SU-DHL-6 (cell line): ENCODE measurements around the gene PARN.

ENCODE experiments used
- H2AFZ ChIP-seq: fragments of 200-600 bp; sonication (generic); 2 replicates; pipeline ENCODE4 v1.6.1; 2014; ENCODE audit warnings: low read depth, mild to moderate bottlenecking, moderate library complexity, mixed read lengths, antibody characterized with exemption, low read length; ENCODE audit not compliant: severe bottlenecking
- H3F3A ChIP-seq: fragments of 200-600 bp; shearing (Covaris generic); 2 replicates; pipeline ENCODE4 v1.6.0; 2016; ENCODE audit warnings: antibody characterized with exemption, mild to moderate bottlenecking; ENCODE audit not compliant: insufficient read depth
- H3K27ac ChIP-seq: fragments of 200-600 bp; sonication (generic); 2 replicates; pipeline ENCODE4 v1.5.1; 2016; ENCODE audit warnings: low read depth, mild to moderate bottlenecking, low read length, moderate library complexity, mixed read lengths
- H3K27me3 ChIP-seq: fragments of 200-600 bp; sonication (generic), shearing (Covaris generic); 2 replicates; pipeline ENCODE4 v1.6.0; 2014; ENCODE audit warnings: mild to moderate bottlenecking, low read length
- H3K36me3 ChIP-seq: fragments of 200-600 bp; sonication (generic); 2 replicates; pipeline ENCODE4 v1.6.1; 2014; ENCODE audit warnings: mild to moderate bottlenecking, low read length, mixed read lengths
- H3K4me2 ChIP-seq: fragments of 300-600, 200-600 bp; shearing (Covaris generic), sonication (generic); 2 replicates; pipeline ENCODE4 v1.6.0; 2014; ENCODE audit warnings: low read length, low read depth, mild to moderate bottlenecking; ENCODE audit not compliant: poor library complexity, severe bottlenecking
- H3K4me3 ChIP-seq: fragments of 200-600 bp; sonication (generic); 2 replicates; pipeline ENCODE4 v1.5.1; 2014; ENCODE audit warnings: antibody characterized with exemption, low read length, mild to moderate bottlenecking, mixed read lengths; ENCODE audit not compliant: insufficient read depth, poor library complexity, severe bottlenecking
- H3K79me2 ChIP-seq: fragments of 200-600 bp; sonication (generic); 2 replicates; pipeline ENCODE4 v1.6.1; 2014; ENCODE audit warnings: mild to moderate bottlenecking, low read length, moderate library complexity; ENCODE audit not compliant: insufficient read depth
- H3K9ac ChIP-seq: fragments of 200-600 bp; sonication (generic); 2 replicates; pipeline ENCODE4 v1.7.0; 2014; ENCODE audit warnings: mild to moderate bottlenecking, low read length
- H3K9me2 ChIP-seq: fragments of 200-600 bp; sonication (generic); replicated peaks from 2 replicates; pipeline ENCODE4 v1.6.1; 2014; ENCODE audit warnings: low read length; ENCODE audit not compliant: insufficient read depth
- H3K9me3 ChIP-seq: fragments of 200-600 bp; sonication (generic); 2 replicates; pipeline ENCODE4 v1.6.1; 2014; ENCODE audit warnings: low read length, mixed read lengths; ENCODE audit not compliant: insufficient read depth
- H4K20me1 ChIP-seq: fragments of 200-600 bp; sonication (generic); 2 replicates; pipeline ENCODE4 v1.6.1; 2014; ENCODE audit warnings: low read depth, mild to moderate bottlenecking, antibody characterized with exemption, low read length, moderate library complexity, mixed read lengths
- EZH2phosphoT487 ChIP-seq: fragments of 200-600 bp; sonication (generic), shearing (Covaris generic); conservative IDR thresholded peaks from 2 replicates; pipeline ENCODE4 v1.6.1; 2018; ENCODE audit warnings: mild to moderate bottlenecking, antibody characterized with exemption, low read length, moderate library complexity, mixed read lengths
- TF ChIP-seq, protein P1 (sequence below): fragments of 200-600 bp; sonication (generic); IDR thresholded peaks from one replicate; pipeline ENCODE4 v1.5.1; 2017; ENCODE audit warnings: antibody characterized with exemption, mild to moderate bottlenecking, low read length, moderate library complexity; ENCODE audit not compliant: insufficient read depth, poor library complexity, severe bottlenecking

PARN gene

DNA sequence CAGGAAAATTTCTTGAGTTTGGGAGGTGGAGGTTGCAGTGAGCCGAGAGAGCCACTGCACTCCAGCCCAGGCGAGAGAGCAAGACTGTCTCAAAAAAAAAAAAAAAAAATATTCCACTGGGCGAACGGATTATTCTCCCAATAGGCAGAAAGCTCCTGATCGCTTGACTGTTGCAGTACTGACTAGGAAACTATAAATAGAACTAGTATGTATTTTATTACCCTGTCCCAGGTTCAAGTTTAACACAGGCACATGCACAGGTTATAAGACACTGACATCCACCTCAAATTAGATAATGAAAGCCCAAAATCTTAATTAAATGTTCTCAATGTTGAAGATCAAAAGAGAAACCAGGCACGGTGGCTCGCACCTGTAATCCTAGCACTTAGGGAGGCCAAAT lies 11.5 kb downstream of the PARN start:
- Histone ChIP-seq H3K27ac (no peak overlapping the region), H3K4me2 (no peak overlapping the region), H3K79me2 (peaks cover 20% of the 10 kb centered on the region), H3K9me2 (no peaks in the 10 kb centered on the region), H2AFZ (no peak overlapping the region), H3K9ac (no peak overlapping the region), H4K20me1 (no peaks in the 10 kb centered on the region), H3K4me3 (no peak overlapping the region), H3K9me3 (no peaks in the 10 kb centered on the region), H3F3A (peaks cover 9% of the 10 kb centered on the region; the same call in 1 of the 2 replicates), H3K36me3 (peaks cover 29% of the 10 kb centered on the region; the same call in 1 of the 2 replicates), H3K27me3 (no peaks in the 10 kb centered on the region)
- TF ChIP-seq EZH2phosphoT487: no peak
- TF ChIP-seq, protein P1, sequence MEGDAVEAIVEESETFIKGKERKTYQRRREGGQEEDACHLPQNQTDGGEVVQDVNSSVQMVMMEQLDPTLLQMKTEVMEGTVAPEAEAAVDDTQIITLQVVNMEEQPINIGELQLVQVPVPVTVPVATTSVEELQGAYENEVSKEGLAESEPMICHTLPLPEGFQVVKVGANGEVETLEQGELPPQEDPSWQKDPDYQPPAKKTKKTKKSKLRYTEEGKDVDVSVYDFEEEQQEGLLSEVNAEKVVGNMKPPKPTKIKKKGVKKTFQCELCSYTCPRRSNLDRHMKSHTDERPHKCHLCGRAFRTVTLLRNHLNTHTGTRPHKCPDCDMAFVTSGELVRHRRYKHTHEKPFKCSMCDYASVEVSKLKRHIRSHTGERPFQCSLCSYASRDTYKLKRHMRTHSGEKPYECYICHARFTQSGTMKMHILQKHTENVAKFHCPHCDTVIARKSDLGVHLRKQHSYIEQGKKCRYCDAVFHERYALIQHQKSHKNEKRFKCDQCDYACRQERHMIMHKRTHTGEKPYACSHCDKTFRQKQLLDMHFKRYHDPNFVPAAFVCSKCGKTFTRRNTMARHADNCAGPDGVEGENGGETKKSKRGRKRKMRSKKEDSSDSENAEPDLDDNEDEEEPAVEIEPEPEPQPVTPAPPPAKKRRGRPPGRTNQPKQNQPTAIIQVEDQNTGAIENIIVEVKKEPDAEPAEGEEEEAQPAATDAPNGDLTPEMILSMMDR: no peak

DNA sequence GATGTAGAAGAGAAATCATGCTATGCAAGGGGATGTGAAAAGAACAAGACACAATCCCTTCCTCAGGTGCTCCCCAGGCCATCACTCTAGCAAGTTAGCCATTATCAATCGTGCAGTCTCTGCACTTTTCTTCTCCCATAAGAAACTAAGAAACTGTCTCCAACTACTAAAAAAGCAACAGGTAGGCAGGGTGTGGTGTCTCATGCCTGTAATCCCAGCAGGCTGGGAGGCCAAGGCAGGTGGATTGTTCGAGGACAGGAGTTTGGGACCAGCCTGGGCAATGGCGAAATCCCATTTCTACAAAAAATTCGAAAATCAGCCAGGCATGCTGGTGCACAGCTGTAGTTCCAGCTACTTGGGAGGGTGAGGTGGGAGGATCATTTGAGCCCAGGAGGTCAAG lies 13.8 kb downstream of the PARN start:
- Histone ChIP-seq H3K79me2 (peaks cover 16% of the 10 kb centered on the region), H3K27ac (no peak overlapping the region), H3F3A (peaks cover 7% of the 10 kb centered on the region; the same call in 1 of the 2 replicates), H4K20me1 (no peaks in the 10 kb centered on the region), H3K27me3 (no peaks in the 10 kb centered on the region), H3K36me3 (peaks cover 25% of the 10 kb centered on the region), H3K4me3 (no peak overlapping the region), H3K9me2 (no peaks in the 10 kb centered on the region), H3K9ac (no peak overlapping the region), H3K4me2 (no peak overlapping the region), H3K9me3 (no peaks in the 10 kb centered on the region), H2AFZ (no peak overlapping the region)
- TF ChIP-seq EZH2phosphoT487: no peak
- TF ChIP-seq, protein P1: no peak

DNA sequence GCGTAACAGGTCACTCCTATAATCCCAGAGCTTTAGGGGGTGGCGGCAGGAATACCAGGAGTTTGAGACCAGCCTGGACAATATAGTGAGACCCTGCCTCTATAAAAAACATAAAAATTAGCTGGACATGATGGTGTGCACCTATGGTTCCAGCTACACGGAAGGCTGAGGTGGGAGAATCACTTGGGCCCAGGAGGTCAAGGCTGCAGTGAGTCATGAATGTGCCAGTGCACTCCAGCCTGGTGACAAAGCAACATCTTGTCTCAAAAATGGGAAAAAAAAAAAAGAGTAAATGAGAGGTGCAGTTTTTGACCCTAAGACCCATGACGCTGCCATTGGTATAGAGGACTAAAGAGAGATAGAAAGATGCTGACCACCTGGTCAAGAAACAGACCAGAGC lies 16.1 kb downstream of the PARN start:
- H3K27ac ChIP-seq: no peak overlapping the region
- no peaks in the 10 kb centered on the region for H3K27me3 ChIP-seq
- no peak overlapping the region for H3K4me3 ChIP-seq
- peaks cover 20% of the 10 kb centered on the region for H3F3A ChIP-seq
- no peak overlapping the region for H2AFZ ChIP-seq
- H3K9ac ChIP-seq: no peak overlapping the region
- H3K79me2 ChIP-seq: peaks cover 5% of the 10 kb centered on the region; the same call in 1 of the 2 replicates
- H3K36me3 ChIP-seq: peaks cover 17% of the 10 kb centered on the region
- no peak for TF ChIP-seq EZH2phosphoT487
- TF ChIP-seq, protein P1: no peak
- no peaks in the 10 kb centered on the region for H3K9me3 ChIP-seq
- no peaks in the 10 kb centered on the region for H4K20me1 ChIP-seq
- no peak overlapping the region for H3K4me2 ChIP-seq
- H3K9me2 ChIP-seq: no peaks in the 10 kb centered on the region
